ENCODE data around the gene ZNF329.
A peak's percentile ranks its signal among the peaks of the same experiment; 100 is the strongest.
"Not testable (repeated sequence)": the region's sequence is repeated elsewhere in the genome, so short reads cannot be mapped to it uniquely, and the experiment has no call there.

Gene ZNF329

DNA sequence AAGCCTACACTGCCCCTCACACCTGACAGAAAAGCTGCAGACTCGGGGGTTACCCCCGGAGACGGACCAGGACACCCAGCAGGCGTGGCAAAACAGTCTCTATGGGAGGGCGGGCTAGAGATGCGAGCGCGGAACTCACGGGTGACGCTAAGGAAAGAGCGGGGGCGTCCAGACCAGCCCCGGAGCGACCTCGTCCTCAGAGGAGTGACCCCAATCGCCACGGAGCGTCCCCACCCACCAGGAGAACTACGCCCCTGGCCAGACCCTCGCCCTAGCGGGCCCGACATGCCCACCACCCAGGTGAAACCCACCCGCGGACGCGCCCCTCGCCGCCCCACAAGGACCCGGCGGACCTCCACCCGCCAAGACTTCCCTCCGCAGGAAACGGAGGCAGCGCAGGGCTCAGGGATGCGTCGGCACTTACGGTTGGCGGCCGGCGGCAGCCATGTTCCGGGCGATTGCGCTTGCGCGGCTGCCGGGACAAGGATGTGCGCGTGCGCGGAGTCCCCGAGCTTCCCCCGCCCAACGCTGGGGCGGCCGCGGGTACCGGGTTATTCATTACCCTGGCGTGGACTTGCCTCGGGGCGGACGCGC lies at the start of gene ZNF329:
Gene ZNF329, minus strand, starts transcription at position 462 of the 594 bp plus-strand sequence. CDS start 21,286 bp downstream, outside the sequence.
- peak; percentile 69 for DNase-seq (ENCODE audit: low read depth)

DNA sequence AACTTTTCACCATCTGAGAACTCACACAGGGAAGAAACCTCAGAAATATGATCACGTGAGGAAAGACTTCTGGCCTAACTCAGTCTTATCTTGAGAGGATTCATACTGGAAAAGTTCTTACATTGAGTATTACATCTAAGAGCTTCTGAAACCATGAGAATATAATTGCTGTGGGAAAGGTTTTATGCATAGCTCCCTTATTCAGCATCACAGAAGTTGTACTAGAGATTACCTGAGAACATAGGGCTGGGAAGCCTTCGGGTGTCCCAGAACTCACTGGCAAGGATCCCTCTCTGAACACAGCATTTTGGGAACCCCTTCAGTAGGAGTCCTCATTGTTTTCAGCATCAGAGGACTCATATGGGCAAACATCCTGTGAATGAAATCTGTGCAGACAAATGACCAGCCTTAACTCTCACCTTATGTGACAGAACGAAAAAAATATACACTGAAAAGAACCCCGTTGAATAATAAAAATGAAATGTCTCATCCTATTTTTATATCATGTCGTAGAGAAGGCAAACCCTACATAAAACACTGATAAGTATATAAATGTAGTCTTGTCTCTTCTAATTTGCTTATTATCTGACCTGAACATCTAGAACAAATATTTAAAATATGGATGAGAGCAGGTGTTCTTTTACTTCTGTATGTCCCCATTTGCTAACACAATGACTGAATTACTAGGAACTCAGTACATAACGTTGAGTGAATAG lies 46.5 kb upstream of the ZNF329 start:
- DNase-seq (ENCODE audit: low read depth), result peak; percentile 58

DNA sequence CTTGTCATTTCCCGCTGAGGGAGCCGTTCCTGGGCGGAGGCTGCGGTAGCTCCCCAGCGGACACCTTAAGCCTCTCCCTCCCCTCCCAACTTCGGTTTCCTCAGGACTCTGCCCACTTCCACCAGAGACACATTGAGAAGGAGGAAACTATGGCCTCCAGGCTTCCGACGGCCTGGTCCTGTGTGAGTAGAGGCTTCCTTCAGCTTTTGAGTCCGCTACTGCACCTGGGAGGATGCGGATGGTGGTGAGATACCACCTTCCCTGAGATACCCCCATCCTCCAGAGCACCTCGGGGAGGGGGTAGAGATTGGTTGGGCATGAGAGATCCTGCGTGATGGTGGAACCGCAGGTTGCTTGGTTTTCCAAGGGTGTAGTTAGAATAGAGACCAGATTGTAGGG lies 33.2 kb upstream of the ZNF329 start:
- DNase-seq (ENCODE audit: low read depth), result no peak

DNA sequence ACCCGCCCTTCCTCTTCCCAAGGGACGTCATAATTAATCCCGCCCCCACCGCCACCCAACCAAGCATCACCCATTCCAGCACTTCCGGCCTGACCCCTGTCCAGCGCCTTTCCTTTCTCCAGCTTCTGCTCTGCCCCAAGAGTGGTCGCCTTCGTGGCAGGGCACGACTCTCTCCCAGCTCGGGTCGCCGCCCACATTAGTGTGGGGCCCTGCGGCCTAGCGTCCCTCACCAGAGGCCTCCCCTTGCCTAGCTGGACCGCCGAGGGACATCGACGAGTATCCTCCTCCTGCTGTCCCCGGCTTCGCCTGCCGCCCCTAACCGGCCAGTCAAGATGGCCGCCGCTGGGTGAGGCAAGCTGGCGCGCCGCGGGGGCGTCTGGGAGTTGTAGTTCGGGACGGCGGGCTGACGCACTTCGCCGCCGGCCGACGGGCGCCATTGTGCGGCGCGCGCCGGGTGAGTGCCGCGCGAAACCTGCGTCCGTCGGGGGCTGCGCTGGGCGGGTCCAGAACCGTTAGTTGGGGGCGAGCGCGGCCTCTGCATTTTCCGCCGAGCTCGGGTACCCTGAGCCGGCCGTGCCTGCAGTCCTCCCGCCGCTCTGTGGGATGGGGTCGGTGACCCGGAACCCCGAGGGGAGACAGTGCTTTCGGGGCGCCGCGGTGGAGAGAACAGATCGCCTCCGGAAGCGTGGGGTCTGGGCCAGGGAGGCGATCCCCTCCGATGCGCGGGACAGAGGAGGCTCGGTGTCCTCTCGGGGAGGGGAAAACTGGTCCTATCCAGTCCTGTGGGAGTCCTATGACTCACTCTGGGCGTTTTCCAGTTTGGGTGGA lies 32.6 kb upstream of the ZNF329 start, which contains the start of gene ZNF274:
Gene ZNF274, plus strand, starts transcription at position 73 of the 828 bp plus-strand sequence. CDS start 905 bp downstream, outside the sequence.
- DNase-seq (ENCODE audit: low read depth), result peak; percentile 92

DNA sequence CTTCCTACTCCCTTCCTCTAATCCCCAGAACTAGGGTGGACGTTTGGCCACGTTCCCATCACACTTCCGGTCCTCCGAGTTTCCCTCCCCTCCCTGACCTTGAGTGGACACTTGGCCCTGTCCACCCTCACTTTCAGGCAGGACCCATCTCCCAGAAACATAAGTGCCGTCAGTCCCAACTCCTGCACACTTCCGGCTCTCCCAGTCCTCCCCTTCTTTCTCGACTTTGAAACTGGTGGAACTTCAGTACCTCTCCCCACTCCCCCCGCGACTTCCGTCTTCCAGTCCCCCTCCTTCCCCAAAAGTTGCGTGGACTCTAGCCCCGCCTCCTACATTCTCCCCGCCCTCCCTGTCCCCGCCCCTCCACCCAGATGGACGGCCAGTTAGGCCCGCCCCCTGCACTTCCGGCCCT lies 32.0 kb upstream of the ZNF329 start:
- no peak for DNase-seq (ENCODE audit: low read depth)

DNA sequence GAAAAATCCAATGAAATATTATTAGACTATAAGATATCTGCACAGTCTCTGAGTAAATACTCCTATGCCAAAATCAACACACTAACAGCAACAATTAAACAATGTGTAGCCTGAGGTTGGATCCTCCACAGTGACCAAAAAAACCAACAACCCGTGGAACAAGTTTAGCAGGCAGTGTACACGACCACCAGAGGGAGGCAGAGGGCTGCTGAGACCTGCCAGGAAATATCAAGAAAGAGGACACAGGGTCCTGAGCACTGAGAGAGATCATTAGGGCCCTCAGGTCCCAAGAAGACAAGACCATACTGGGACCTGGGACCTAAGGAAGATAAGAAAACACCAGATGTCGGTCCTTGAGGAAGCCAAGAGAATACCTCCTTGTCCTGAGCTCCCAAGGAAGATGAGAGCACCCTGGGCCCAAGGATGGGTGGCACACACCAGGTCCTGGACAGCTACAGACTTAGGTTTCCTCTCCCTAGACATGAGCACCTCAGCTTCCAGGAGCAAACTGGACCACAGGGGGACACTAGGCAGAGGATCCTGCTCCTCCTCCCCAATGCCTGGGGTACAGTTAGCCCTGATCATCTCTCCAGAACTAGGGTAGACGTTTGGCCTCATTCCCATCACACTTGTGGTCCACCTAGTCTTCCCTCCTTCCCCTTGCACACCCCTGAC lies 31.4 kb upstream of the ZNF329 start:
- peak; percentile 26 for DNase-seq (ENCODE audit: low read depth)

DNA sequence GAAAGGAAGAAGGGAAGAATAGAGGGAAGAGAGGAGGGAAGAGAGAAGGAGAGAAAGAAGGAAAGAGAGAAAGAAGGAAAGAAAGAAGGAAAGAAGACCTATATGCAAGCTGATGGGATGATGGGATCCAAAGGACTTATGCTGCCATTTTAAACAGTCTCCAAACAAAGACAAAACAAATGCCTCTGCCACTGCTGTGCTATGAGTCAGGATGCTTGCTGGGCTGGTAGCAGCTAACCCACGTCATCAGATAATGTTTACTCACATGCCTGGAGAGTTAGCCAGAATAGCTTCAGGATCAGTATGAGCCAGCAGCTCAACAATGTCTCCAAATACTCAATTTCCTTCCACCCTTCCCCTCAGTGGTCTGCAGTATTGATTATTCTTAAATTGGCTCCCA lies 20.3 kb upstream of the ZNF329 start:
- peak; percentile 45 for DNase-seq (ENCODE audit: low read depth)

DNA sequence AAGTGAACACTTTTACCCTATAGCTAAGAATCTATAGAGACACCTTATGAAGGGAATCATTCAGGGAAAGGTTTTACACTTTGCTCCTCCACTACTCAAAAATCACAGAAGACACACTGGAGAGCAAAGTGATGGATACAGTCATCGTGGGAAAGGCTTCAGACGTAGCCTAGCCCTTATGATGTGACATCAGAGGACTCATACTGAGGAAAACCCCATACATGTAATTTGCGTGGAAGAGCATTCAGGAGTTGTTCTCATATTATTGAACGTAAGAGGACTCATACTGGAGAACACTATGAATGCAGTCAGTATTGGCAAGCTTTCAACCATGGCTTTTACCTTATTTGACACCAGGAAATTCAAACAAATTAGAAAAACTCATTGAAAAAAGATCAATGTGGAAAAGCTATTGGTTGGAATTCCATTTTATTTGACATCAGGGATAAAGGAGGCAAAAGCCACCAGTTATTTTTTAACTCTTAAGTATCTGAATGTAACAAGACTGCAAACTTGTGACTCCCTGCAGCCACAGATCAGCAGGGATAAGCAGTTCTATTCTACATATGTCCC lies 16.2 kb upstream of the ZNF329 start:
- DNase-seq (ENCODE audit: low read depth), result no peak

DNA sequence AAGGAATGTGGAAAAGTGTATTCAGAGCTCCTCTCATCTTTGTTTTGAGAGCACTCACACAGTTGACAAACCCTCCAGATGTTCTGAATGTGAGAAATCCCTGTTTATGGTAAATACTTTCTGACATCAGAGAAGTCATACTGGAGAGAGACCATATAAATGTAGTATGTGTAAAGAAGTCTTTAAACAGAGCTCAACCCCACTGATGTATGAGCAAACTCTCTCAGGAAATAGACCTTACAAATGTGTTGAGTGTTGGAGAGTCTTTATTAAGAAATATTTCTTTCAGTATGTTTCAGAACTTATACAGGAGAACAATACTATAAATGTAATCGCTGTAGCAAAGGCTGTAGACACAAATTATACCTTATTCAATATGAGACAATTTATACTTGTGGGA lies 15.7 kb upstream of the ZNF329 start:
- DNase-seq (ENCODE audit: low read depth), result no peak

DNA sequence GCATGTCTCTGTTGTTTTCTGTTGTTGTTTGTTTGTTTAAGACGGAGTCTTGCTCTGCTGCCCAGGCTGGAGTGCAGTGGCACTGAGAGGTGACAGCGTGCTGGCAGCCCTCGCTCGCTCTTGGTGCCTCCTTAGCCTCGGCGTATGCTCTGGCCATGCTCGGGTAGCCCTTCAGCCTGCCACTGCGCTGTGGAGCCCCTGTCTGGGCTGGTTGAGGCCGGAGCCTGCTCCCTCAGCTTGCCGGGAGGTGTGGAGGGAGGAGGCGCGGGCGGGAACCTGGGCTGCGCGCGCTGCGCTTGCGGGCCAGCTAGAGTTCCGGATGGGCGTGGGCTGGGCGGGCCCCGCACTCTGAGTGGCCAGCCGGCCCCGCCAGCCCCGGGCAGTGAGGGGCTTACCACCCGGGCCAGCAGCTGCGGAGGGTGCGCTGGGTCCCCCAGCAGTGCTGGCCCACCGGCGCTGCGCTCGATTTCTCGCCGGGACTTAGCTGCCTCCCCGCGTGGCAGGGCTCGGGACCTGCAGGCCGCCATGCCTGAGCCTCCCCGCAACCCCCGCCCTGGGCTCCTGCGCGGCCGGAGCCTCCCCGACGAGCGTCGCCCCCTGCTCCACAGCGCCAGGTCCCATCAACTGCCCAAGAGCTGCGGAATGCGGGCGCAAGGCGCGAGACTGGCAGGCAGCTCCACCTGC lies 6.6 kb upstream of the ZNF329 start:
- DNase-seq (ENCODE audit: low read depth), result no peak

DNA sequence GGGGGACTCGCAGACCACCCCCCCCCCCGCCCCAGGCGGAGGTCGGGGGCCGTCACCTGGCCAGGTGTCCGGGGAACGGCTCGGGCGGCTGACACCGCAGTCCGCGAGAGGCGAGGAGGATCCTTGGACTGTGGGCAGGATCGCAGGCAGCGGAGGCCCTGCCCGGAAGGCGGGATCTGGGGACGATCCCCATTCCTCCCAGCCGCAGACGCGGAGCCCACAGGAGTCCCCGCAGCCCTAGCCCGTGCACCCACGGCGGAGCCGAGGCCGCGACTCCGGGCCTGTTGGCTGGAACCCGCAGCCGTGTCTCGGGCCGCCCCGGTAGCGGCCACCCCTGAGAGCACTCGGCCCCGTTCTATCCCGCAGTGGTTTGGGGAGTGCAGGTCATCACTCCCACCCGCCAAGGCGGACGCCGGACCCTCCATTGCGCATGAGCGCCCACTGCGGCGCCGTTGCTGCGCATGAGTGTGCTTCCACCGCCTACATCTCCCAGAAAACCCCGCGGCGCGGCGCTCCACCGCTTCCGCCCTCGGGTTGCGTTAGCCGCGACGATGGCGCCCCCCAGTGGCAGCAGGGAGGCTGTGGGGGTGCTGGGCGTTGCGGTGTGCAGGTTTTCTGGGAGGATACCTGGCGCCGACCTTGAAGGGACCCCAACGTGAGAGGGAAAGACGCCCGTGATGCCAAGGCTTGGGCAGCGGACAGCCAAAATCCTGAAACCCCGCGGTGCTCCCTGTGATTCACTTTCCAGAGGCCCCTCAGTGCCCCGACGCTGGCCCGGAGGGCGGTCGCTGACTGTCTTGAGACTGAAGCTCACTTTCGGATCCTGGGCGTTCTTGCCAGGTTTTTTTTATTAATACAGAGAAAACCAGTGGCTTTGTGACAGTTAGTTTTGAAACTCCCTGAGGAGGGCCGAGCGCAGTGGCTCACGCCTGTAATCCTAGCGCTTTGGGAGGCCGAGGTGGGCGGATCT lies 4.4 kb upstream of the ZNF329 start:
- DNase-seq (ENCODE audit: low read depth), result peak; percentile 87

DNA sequence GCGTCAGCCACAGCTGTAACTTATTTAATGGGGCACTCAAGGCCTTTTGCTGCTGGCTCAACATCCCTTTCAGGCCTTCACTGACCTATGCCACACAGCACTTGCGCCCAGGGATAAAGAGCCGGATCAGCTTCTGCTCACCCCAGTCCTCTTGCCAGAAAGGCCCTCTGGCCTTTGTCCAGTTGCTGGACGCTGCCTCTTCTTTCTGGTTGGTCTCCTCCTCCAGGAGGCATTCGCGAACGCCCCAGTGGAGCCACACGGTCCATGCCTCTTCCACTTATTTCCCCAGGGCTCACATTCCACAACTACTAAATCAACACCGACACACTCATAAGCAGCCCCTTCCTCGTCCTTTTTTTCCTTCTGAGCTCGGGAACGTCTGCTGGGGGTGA lies 3.7 kb upstream of the ZNF329 start:
- DNase-seq (ENCODE audit: low read depth), result peak; percentile 40

DNA sequence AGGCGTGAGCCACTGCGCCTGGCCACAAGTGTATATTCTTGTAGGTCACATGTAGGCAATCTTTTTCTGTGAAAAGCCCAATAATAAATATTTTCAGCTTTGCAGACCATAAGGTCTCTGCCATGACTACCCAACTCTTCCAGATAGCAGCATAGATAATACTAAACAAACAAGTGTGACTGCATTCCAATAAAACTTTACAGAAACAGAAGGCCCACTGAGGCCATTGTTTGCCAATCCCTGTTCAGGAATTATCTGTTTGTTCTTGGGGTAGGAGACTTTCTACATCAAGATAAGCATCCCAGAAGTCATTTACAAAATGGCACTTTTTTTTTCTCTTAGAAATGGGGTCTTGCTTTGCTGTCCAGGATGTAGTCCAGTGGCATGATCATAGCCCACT lies 2.8 kb upstream of the ZNF329 start:
- no peak for DNase-seq (ENCODE audit: low read depth)

DNA sequence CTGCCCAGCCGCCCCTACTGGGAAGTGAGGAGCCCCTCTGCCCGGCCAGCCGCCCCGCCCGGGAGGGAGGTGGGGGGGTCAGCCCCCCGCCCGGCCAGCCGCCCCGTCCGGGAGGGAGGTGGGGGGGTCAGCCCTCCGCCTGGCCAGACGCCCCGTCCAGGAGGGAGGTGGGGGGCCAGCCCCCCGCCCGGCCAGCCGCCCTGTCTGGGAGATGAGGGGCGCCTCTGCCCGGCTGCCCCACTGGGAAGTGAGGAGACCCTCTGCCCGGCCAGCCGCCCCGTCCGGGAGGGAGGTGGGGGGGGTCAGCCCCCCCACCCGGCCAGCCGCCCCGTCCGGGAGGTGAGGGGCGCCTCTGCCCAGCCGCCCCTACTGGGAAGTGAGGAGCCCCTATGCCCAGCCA lies 3.1 kb downstream of the ZNF329 start:
- DNase-seq (ENCODE audit: low read depth), result not testable (repeated sequence)

DNA sequence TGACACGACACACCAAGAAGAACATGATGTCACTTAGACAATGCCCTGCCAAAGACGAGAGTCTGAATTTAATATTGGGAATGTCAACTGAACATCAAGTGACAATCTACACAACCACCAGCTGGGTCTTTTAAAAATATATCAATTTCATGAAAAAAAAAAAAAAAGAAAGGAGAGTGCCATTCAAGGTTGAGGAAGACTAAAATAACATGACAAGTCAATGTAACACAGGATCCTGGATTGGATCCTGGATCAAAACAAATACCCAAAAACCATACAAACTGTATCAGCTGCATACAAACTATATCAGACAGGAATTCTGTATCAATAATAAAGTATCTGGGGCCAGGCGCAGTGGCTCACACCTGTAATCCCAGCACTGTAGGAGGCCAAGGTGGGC lies 4.7 kb downstream of the ZNF329 start:
- no peak for DNase-seq (ENCODE audit: low read depth)

DNA sequence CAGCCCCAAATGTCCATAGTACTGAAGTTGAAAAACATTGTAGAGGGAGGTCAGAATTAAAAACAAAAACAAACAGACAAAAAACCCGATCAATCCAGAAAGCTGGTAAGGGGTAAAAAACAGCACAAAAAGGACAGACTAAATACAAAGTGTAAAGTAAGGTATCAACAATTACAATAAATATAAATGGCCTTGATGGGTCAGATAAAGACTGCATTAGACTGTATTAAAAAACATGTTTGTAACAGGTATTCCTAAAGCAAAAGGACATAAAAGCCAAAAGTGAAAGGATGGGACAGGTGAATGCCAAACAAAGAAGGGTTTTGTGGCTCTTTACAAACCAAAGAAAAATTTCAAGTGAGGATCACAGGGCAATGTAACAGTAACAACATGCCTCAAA lies 16.3 kb downstream of the ZNF329 start:
- no peak for DNase-seq (ENCODE audit: low read depth)

DNA sequence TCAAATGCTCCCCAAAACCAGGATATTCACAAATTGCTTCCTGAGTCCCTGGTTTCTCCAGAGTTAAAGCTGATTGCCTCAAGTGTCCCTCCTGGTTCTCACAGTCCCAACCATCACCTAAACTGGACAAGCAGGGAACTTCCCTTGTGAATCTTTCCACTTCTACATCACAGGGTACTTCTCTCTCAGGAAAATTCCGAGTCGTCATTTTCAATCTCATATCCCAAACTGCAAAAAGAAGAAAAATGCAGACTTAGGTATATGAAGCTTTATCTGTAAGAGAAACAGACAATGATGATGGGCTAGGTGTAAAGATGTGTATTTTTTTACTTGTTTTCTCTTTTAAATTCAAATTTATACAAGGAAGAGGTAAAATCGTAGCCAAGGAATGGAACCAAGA lies 21.3 kb downstream of the ZNF329 start:
- DNase-seq (ENCODE audit: low read depth), result no peak

DNA sequence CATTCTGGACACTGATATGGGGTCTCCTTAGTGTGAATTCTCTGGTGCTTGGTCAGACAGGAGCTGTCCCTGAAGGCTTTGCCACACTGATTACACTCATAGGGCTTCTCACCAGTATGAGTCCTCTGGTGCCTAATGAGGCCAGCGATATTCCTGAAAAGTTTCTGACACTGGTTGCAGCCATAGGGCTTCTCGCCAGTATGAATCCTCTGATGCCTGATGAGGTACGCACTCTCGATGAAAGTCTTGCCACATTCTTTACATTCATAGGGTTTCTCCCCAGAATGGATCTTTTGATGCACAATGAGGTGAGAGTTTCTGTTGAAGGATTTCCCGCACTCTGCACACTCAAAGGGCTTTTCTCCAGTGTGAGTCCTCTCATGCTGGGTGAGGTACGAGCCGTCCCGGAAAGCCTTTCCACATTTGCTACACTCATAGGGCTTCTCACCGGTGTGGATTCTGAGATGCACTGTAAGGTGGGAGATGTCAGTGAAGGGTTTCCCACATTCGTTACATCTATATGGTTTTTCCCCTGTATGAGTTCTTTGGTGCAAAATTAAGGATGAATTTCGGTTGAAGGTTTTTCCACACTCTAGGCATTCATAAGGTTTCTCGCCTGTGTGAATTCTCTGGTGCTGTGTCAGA lies 22.4 kb downstream of the ZNF329 start:
- peak; percentile 16 for DNase-seq (ENCODE audit: low read depth)

DNA sequence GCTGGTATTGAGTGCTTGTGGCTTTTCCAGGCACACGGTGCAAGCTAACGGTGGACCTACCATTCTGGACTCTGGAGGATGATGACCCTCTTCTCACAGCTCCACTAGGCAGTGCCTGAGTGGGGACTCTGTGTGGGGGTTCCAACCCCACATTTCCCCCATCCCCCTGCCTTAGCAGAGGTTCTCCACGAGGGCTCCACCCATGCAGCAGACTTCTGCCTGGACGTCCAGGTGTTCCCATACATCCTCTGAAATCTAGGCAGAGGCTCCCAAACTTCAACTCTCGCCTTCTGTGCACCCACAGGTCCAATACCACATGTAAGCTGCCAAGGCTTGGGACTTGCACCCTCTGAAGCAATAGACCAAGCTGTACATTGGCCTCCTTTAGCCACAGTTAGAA lies 27.2 kb downstream of the ZNF329 start:
- peak; percentile 7 for DNase-seq (ENCODE audit: low read depth)
